Measurements from ENCODE around the gene RCSD1.

Gene RCSD1

GRCh38 chr1:167618366-167618765 is 11.7 kb upstream of the RCSD1 start:
- DNase-seq, result no peak

DNA sequence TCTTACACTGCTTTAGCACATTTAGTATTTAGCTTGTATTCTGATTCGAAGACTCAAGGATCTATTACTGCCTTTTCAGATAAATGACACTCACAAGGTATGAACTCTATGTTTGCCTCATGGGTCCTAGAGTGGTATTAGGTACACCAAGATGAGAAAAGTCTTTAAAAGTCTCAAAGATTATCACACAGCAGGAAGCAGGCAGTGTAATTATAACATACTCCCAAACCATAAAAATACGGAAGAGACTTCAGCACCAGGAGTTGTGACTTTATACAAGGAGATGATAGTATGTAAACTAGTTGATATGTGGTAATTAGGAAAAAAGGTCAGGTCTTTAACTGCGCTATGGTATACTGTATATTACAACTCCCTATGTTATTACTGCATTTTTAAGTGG is 11.2 kb upstream of the RCSD1 start:
- DNase-seq, result no peak

DNA sequence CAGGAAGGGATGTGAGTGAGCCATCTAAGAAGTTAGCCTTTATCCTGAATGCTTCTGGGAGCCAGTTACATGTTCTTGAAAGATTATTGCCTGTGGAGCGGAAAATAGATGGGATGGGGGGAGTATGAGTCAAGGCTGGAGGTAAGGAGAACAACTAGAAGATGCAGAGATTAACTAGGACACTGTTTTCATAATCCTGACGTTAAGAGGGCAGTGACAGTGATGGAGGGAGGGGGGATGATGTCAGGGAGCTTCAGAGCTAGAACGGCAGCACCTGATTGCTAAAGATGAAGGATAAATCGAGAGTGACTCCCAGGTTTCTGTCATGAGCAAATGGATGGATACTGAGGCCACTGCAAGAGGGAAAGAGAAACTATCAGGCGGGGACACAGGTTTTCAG is 10.0 kb upstream of the RCSD1 start:
- DNase-seq, result no peak

GRCh38 chr1:167621780-167622313 is 8.2 kb upstream of the RCSD1 start:
- no peak for DNase-seq

DNA sequence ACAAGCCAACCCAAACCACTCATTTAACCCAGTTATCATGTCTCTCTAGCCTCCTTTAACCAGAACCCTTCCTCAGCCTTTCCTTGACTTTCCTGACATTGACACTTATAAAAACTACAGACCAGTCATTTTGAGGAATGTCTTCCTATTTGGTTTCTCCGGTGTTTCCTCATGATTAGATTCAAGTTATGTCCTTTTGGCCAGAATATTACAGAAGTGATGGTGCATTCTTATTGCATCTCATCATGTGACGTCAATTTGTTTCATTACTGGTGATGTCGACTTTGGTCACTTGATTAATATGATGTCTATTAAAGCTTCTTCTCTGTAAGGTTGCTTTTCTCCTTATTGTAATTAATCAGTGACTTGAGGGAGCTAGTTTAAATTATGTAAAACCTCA is 6.1 kb upstream of the RCSD1 start:
- DNase-seq, result no peak

GRCh38 chr1:167625040-167625823 is 4.8 kb upstream of the RCSD1 start:
- no peak for DNase-seq

- DNase-seq, result no peak
Observed at GRCh38 chr1:167627615-167627864, 2.5 kb upstream of the RCSD1 start.

GRCh38 chr1:167627865-167628641 is 2.0 kb upstream of the RCSD1 start:
- DNase-seq, result peak; percentile 71

- DNase-seq, result no peak
Observed at GRCh38 chr1:167628741-167629515, 1.1 kb upstream of the RCSD1 start.

GRCh38 chr1:167630568-167631385 is 745 bp downstream of the RCSD1 start:
- DNase-seq, result peak; percentile 32

GRCh38 chr1:167631386-167631935 is 1.4 kb downstream of the RCSD1 start:
- no peak for DNase-seq

DNA sequence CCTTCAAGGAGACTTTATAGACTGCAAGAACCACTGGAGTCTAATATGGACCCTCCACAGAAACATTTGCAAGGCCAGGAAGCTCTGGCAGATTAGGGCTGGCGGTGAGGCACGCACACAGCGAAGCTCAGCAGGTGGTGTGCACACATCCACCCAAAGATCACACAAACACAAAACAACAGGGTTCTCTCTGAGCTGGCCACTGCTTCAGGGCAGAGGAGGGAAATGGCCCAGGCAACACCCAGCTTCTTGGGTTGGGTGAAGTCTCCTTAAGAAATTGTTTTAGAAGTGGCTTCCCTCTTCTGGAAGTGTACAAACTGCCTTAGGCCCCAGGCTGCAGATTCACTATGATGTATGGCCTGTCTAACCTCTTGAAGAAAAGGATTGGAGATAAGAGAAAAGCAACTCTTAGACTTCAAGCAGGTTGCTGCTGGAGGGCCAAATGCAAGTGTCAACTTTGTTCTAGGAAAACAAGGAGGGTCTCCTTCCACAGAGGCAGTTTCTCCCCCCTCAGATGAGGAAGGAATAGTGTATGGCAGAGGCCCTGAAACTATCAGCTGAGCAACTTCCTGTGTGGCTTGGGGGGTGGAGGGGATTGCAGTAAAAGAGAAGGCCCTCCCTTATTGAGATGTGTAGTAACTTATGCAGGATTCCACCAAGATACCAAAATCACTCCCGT is 2.0 kb downstream of the RCSD1 start:
- peak; percentile 37 for DNase-seq

DNA sequence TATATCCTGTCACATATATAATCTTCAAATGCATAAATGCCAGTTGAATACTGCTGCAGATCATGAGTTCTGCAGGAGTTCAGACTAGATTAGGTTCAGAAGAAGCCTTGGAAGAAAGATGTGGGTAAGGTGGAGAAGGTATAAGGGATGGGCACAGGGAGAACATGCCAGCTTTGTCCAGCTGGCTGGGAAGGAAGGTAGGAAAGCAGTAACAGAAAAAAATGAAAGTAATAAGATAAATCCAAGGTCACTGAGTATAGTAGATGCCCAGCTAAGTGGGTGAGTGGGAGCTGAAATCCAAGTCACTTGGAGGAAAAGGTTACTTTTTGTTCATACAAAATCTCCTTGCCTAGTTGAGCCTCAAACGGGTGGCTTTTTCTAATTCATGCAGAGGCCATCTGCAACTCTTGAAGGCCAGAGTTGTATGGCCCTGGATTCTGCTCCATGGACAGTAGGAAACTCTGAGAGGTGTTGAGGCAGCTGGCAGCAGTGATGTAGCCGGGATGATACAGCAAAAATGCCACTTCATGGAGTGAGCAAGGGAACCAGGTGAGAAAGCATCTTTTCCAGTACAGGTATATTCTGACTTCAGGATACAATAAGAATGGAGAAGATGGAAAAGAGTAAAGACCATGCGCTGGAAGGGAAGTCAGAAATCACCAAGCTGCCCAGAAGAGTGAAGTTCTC is 3.4 kb downstream of the RCSD1 start:
- no peak for DNase-seq

GRCh38 chr1:167634435-167634834 is 4.4 kb downstream of the RCSD1 start:
- DNase-seq, result no peak

DNA sequence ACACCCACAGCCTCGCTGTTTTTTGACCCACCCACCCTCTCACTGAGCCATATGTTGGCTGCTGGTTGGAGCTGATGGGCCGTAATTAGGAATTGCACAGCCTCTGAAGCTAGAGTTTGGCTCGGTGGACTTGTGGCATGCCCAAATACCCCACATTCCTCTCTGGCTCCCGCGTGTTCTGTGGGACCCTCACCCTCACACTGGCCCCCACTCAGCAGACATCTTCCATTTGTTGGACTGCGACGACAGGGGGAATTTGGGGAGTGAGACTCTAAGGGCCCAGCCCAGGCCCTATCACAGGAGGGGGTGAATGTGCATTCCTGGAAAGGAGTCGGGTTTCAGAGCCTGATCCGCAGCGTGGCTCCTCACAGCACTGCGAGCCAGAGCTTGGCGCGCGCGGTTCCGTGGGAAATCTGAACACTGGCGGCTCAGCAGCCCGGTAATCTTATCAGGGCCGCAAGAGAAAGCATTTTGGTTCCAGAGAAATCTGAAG is 5.2 kb downstream of the RCSD1 start:
- DNase-seq, result no peak

- no peak for DNase-seq
Observed at GRCh38 chr1:167635941-167636340, 5.9 kb downstream of the RCSD1 start.

- DNase-seq, result no peak
Observed at GRCh38 chr1:167638064-167638463, 8.0 kb downstream of the RCSD1 start.

DNA sequence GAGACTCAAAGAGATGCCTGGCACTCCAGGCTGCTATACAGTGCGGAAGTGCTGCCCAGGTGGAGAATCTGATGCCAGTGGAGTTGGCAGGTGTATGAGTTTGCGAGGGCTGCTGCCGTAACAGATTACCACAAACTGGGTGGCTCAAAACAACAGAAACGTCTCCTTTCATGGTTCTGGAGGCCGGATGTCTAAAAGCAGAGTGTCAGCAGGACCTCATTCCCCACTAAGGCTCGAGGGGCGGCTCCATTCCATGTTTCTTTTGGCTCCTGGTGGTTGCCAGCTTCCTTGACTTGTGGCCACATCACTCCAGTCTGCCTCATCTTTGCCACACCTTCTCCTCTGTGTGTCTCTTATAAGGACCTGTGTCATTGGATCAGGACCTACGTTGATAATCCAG is 10.0 kb downstream of the RCSD1 start:
- no peak for DNase-seq

GRCh38 chr1:167641786-167642500 is 11.9 kb downstream of the RCSD1 start:
- no peak for DNase-seq

- no peak for DNase-seq
Observed at GRCh38 chr1:167642501-167642826, 12.4 kb downstream of the RCSD1 start.

All from activated naive CD4-positive, alpha-beta T cell treated with anti-CD3 and anti-CD28 coated beads, Interleukin-2, amount 50 U/mL, for 16 hours (primary cell).